Ascending aorta (tissue), 2 donors: ENCODE results near the gene EFCAB7. TPM values are rescaled to one million over a fixed set of nuclear protein-coding genes. Genes with fewer than 3 reads are reported as not detected.

ENCODE experiments used
- DNase-seq, 2 donors: peaks; one replicate each; pipeline ENCODE4 v3.0.0-alpha.2; 2019; ENCODE audit warnings: low spot score in 2 of 2
- H3K27ac ChIP-seq, 2 donors: fragments of 200-600 bp; sonication (generic); one replicate each; pipeline ENCODE4 v1.5.1; 2016 to 2017; ENCODE audit warnings: mild to moderate bottlenecking in 1 of 2
- H3K27me3 ChIP-seq: fragments of 200-600 bp; sonication (generic); one replicate; pipeline ENCODE4 v1.5.1; 2017
- H3K36me3 ChIP-seq, 2 donors: fragments of 200-600 bp; sonication (generic); one replicate each; pipeline ENCODE4 v1.5.1; 2016
- H3K4me1 ChIP-seq, 2 donors: fragments of 200-600 bp; sonication (generic); one replicate each; pipeline ENCODE4 v1.5.1; 2016 to 2017; ENCODE audit warnings: mild to moderate bottlenecking in 1 of 2
- H3K4me3 ChIP-seq, 2 donors: fragments of 200-600 bp; sonication (generic); one replicate each; pipeline ENCODE4 v1.5.1; 2016 to 2017; ENCODE audit warnings: mild to moderate bottlenecking in 1 of 2
- H3K9me3 ChIP-seq, 2 donors: fragments of 200-600 bp; sonication (generic); one replicate each; pipeline ENCODE4 v1.5.1; 2016
- CTCF ChIP-seq, 3 experiments: fragments of 200-600 bp in 2 of 3; fragments of 450-650 bp in 1 of 3; sonication (generic) in 2 of 3; IDR thresholded peaks; one replicate each; pipeline ENCODE4 v1.5.1; 2016 to 2019; ENCODE audit warnings: antibody characterized with exemption in 3 of 3, mild to moderate bottlenecking in 1 of 3, moderate library complexity in 1 of 3
- intact Hi-C: fragments of 100-400 bp; cut with DNase I; formaldehyde crosslinking; loops from one replicate; pipeline ENCODE4 v1.15.1; 2023
- total RNA-seq: library from RNA; depleted of rRNA; stranded (reverse); fragments of >200 nt; gene quantifications from one replicate; pipeline ENCODE4 v1.1.0, GENCODE V29; 2016

Gene EFCAB7
- total RNA-seq, 1 donor from 2014 or later = 0.32 TPM

DNA sequence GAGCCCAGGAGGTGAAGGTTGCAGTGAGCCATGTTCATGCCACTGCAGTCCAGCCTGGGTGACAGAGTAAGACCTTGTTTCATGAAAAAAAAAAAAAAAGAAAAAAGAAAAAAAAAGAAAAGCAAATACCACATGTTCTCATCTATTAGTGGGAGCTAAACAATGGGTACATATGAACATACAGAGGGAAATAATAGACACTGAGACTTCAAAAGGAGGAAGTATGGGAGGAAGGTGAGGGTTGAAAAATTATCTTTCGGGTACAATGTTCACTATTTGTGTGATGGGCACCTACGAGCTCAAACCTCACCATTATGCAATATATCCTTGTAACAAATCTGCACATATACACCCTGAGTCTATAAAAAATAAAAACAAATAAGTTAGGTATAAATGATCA lies 6.7 kb upstream of the EFCAB7 start:
- TF ChIP-seq CTCF (IDR thresholded peaks at IDR 0.05) = no peak
- no peaks in the 10 kb centered on the region for H3K4me1 ChIP-seq
- intact Hi-C loops = no loop called here
- H3K27me3 ChIP-seq = no peaks in the 10 kb centered on the region
- H3K27ac ChIP-seq = no peak overlapping the region
- H3K36me3 ChIP-seq = no peaks in the 10 kb centered on the region
- H3K9me3 ChIP-seq = no peaks in the 10 kb centered on the region
- DNase-seq = no peak
- H3K4me3 ChIP-seq = no peak overlapping the region

- intact Hi-C loops = no loop called here
- no peak for TF ChIP-seq CTCF (IDR thresholded peaks at IDR 0.05)
- Histone ChIP-seq H3K36me3 (peaks cover 0 to 7% of the 10 kb centered on the region in 2 donors), H3K4me1 (peaks cover 2 to 12% of the 10 kb centered on the region in 2 donors), H3K9me3 (no peaks in the 10 kb centered on the region), H3K27ac (peak overlapping the region; percentile 85 to 92), H3K4me3 (peak overlapping the region; percentile 64 to 87), H3K27me3 (no peaks in the 10 kb centered on the region)
- DNase-seq = no peak
Measured at GRCh38 chr1:63523738-63524137, 413 bp downstream of the EFCAB7 start.

DNA sequence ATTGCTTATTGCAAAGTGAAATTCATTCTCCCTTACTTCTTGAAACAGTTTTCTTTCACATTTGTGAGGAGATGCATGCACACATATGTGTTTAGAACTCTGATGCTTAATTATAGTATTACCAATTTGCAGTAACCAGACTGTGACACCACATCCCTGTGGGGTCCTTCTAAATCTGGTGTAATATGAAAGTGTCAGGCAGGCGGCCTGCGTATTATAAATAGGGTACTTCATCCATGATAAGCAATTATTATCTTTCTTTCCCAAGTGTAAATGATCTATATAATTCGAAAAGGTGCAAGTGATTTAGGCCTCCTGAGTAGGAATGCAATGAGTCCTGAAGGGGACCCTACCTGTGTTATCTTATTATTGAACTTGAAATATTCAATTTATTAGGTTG lies 876 bp downstream of the EFCAB7 start:
- Histone ChIP-seq H3K4me3 (peak overlapping the region; percentile 64 to 87), H3K4me1 (peaks cover 2 to 12% of the 10 kb centered on the region in 2 donors), H3K9me3 (no peaks in the 10 kb centered on the region), H3K27me3 (no peaks in the 10 kb centered on the region), H3K36me3 (peaks cover 0 to 7% of the 10 kb centered on the region in 2 donors), H3K27ac (peak overlapping the region in 1 of 2 donors; percentile 85)
- intact Hi-C loops = no loop called here
- TF ChIP-seq CTCF (IDR thresholded peaks at IDR 0.05) = no peak
- DNase-seq = no peak

GRCh38 chr1:63532727-63533126 lies 9.4 kb downstream of the EFCAB7 start:
- DNase-seq = no peak
- H3K9me3 ChIP-seq = no peaks in the 10 kb centered on the region
- intact Hi-C loops = no loop called here
- TF ChIP-seq CTCF (IDR thresholded peaks at IDR 0.05) = no peak
- no peaks in the 10 kb centered on the region for H3K4me1 ChIP-seq
- H3K27ac ChIP-seq = no peak overlapping the region
- H3K36me3 ChIP-seq = peaks cover 0 to 23% of the 10 kb centered on the region in 2 donors
- H3K4me3 ChIP-seq = no peak overlapping the region
- H3K27me3 ChIP-seq = no peaks in the 10 kb centered on the region

- Histone ChIP-seq H3K9me3 (no peaks in the 10 kb centered on the region), H3K4me1 (no peaks in the 10 kb centered on the region), H3K27ac (no peak overlapping the region), H3K36me3 (peaks cover 0 to 16% of the 10 kb centered on the region in 2 donors), H3K4me3 (no peak overlapping the region), H3K27me3 (no peaks in the 10 kb centered on the region)
- intact Hi-C loops = no loop called here
- DNase-seq = no peak
- no peak for TF ChIP-seq CTCF (IDR thresholded peaks at IDR 0.05)
Measured at GRCh38 chr1:63533931-63534330, 10.6 kb downstream of the EFCAB7 start.

GRCh38 chr1:63534406-63534805 lies 11.1 kb downstream of the EFCAB7 start:
- H3K36me3 ChIP-seq = peaks cover 0 to 16% of the 10 kb centered on the region in 2 donors
- intact Hi-C loops = no loop called here

More at GRCh38 chr1:63534406-63534805, 11.1 kb downstream of the EFCAB7 start:
- Histone ChIP-seq H3K4me1 (no peaks in the 10 kb centered on the region), H3K4me3 (no peak overlapping the region), H3K9me3 (no peaks in the 10 kb centered on the region), H3K27ac (no peak overlapping the region), H3K27me3 (no peaks in the 10 kb centered on the region)
- no peak for DNase-seq
- TF ChIP-seq CTCF (IDR thresholded peaks at IDR 0.05) = no peak
